Umbilical cord (tissue), 1 donor: ENCODE measurements around the gene TEC. TPM values are rescaled to one million over a fixed set of nuclear protein-coding genes. Genes with fewer than 3 reads are reported as not detected.

ENCODE experiments used
- total RNA-seq: library from RNA; depleted of rRNA; stranded (reverse); fragments of >200 nt; gene quantifications from one replicate; pipeline ENCODE4 v1.2.3, GENCODE V29; 2014; ENCODE audit warnings: low replicate concordance; ENCODE audit not compliant: insufficient read depth

Gene TEC
- total RNA-seq, 1 donor from 2014 or later = 5.1 TPM

Other genes with a start within 250 kb of the TEC start
- gene TXK, start 135.6 kb downstream of the TEC start, total RNA-seq = 0.48 TPM
- gene SLAIN2, start 71.7 kb upstream of the TEC start, total RNA-seq = 64.0 TPM
- gene SLC10A4, start 213.5 kb upstream of the TEC start, total RNA-seq = not detected
- 0.48 TPM for gene ZAR1, start 220.4 kb upstream of the TEC start, total RNA-seq